ENCODE measurements around the gene OR1Q1. TPM values are rescaled to one million over a fixed set of nuclear protein-coding genes. Genes with fewer than 3 reads are reported as not detected.

OR1Q1 gene
- total and polyA plus RNA-seq, 9 of the 15 experiments (the other 6 are each of a cell fraction or from before 2014, with no cell fraction given), result not detected

DNA sequence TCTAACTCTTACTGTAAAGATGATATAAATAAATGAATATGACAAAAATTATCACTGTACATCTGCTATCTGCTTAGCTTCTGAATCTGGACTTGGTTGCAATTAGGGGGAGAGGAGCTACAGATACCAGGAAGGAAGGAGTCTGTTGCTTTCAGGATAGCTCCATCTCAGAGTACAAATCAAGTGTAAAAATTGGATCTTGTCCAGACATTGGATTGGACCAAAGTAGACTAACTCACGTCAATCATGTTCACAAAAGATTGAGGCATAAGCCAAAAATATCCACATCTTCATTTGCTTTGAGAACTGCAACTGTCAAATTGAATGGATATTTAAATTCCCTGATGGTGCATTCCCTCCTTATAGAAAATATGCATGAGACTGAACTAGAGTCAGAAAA is 8.8 kb upstream of the OR1Q1 start:
- H4K20me1 ChIP-seq (replicated peaks; ENCODE audit: control insufficient read depth, insufficient read depth, low read length), result no peaks in the 10 kb centered on the region
- ChIA-PET CTCF (ENCODE audit: low intra/inter-chr PET ratio) (no interaction called here), POLR2A (no interaction called here)
- no peaks in the 10 kb centered on the region for H3K79me2 ChIP-seq (ENCODE audit: control insufficient read depth, insufficient read depth, low read length)
- FAIRE-seq, result no peak
- H3K9me1 ChIP-seq (ENCODE audit: control insufficient read depth, insufficient read depth, low read length), result no peaks in the 10 kb centered on the region
- H3K4me1 ChIP-seq (replicated peaks in 1 of 2; ENCODE audit: control insufficient read depth in 2 of 2, insufficient read depth in 2 of 2, low read length in 2 of 2), result no peaks in the 10 kb centered on the region
- H3K27me3 ChIP-seq (ENCODE audit: control insufficient read depth in 2 of 2, insufficient read depth in 2 of 2, low read length in 2 of 2), result peaks cover 0 to 6% of the 10 kb centered on the region in 2 experiments; a peak in 3 of 5 replicates
- BruUV-seq (replicated peaks), result no TSS peak
- no peak for ATAC-seq
- TF ChIP-seq, protein P1, sequence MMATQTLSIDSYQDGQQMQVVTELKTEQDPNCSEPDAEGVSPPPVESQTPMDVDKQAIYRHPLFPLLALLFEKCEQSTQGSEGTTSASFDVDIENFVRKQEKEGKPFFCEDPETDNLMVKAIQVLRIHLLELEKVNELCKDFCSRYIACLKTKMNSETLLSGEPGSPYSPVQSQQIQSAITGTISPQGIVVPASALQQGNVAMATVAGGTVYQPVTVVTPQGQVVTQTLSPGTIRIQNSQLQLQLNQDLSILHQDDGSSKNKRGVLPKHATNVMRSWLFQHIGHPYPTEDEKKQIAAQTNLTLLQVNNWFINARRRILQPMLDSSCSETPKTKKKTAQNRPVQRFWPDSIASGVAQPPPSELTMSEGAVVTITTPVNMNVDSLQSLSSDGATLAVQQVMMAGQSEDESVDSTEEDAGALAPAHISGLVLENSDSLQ (IDR thresholded peaks at IDR 0.05), result 0 out of 2 replicates have a peak, but pooled peaks have one; percentile 7
- no peak for TF ChIP-seq PHF20 (IDR thresholded peaks at IDR 0.05; ENCODE audit: partially characterized antibody)
- no peak overlapping the region for H3K9ac ChIP-seq (ENCODE audit: insufficient read depth in 1 of 2, low read depth in 2 of 2, low read length in 2 of 2)
- in situ Hi-C loops (cut with MboI), result no loop called here
- H3K9me3 ChIP-seq (replicated peaks; ENCODE audit: control insufficient read depth, insufficient read depth, low read depth, low read length), result no peaks in the 10 kb centered on the region; the same call in 1 of the 2 replicates
- H3K4me3 ChIP-seq, result no peak overlapping the region
- 0% methylated on average over 1 of the region's 1 CpG for WGBS (ENCODE audit: insufficient coverage, low coverage, missing lambda C conversion rate)
- no peak overlapping the region for H2AFZ ChIP-seq (ENCODE audit: low read depth, low read length)
- intact Hi-C loops (cut with micrococcal nuclease), result loop anchor here (5.0 kb wide), 1 partner anchor 138 kb away; no protein-coding TSS in a partner anchor
- no peak overlapping the region for H3K4me2 ChIP-seq (ENCODE audit: insufficient read depth, low read length)
- no peaks in the 10 kb centered on the region for H3K36me3 ChIP-seq (ENCODE audit: control insufficient read depth, insufficient read depth, low read length)
- H3K27ac ChIP-seq (ENCODE audit: extremely low read depth, low read depth, low read length), result no peak overlapping the region
- no peak for DNase-seq (ENCODE audit: extremely low read depth in 1 of 4, low spot score in 3 of 4)

DNA sequence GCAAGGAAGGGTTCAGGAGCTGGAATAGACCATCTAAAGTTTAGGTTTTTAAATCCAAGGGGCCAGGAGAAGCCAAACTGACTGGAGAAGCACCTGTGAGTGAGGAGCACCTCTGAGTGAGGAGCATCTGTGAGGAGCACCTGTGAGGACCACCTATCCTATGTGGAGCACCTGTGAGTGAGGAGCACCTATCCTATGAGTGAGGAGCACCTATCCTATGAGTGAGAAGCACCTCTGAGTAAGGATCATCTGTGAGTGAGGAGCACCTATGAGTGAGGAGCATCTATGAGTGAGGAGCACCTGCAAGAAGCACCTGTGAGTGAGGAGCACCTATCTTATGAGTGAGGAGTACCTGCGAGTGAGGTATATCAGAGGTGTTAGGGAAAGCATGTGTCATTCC is 8.0 kb upstream of the OR1Q1 start:
- H4K20me1 ChIP-seq (replicated peaks; ENCODE audit: control insufficient read depth, insufficient read depth, low read length), result no peaks in the 10 kb centered on the region
- no peak overlapping the region for H2AFZ ChIP-seq (ENCODE audit: low read depth, low read length)
- no peaks in the 10 kb centered on the region; the same call in 1 of the 2 replicates for H3K9me3 ChIP-seq (replicated peaks; ENCODE audit: control insufficient read depth, insufficient read depth, low read depth, low read length)
- H3K9me1 ChIP-seq (ENCODE audit: control insufficient read depth, insufficient read depth, low read length), result no peaks in the 10 kb centered on the region
- H3K79me2 ChIP-seq (ENCODE audit: control insufficient read depth, insufficient read depth, low read length), result no peaks in the 10 kb centered on the region
- no peak overlapping the region for H3K27ac ChIP-seq (ENCODE audit: extremely low read depth, low read depth, low read length)
- CTCF ChIA-PET (ENCODE audit: low intra/inter-chr PET ratio), result no interaction called here
- peaks cover 0 to 13% of the 10 kb centered on the region in 2 experiments; a peak in 3 of 5 replicates for H3K27me3 ChIP-seq (ENCODE audit: control insufficient read depth in 2 of 2, insufficient read depth in 2 of 2, low read length in 2 of 2)
- no peak for FAIRE-seq
- H3K9ac ChIP-seq (ENCODE audit: insufficient read depth in 1 of 2, low read depth in 2 of 2, low read length in 2 of 2), result no peak overlapping the region
- H3K36me3 ChIP-seq (ENCODE audit: control insufficient read depth, insufficient read depth, low read length), result no peaks in the 10 kb centered on the region
- no peak overlapping the region for H3K4me3 ChIP-seq
- ATAC-seq, result no peak
- no peaks in the 10 kb centered on the region for H3K4me1 ChIP-seq (replicated peaks in 1 of 2; ENCODE audit: control insufficient read depth in 2 of 2, insufficient read depth in 2 of 2, low read length in 2 of 2)
- WGBS (ENCODE audit: insufficient coverage, low coverage, missing lambda C conversion rate), result 0% methylated on average over 1 of the region's 1 CpG
- intact Hi-C loops (cut with micrococcal nuclease) (loop anchor here (5.0 kb wide), 1 partner anchor 139 kb away; no protein-coding TSS in a partner anchor), in situ Hi-C loops (cut with MboI) (no loop called here)
- H3K4me2 ChIP-seq (ENCODE audit: insufficient read depth, low read length), result no peak overlapping the region
- no peak for TF ChIP-seq MYBL2 (IDR thresholded peaks at IDR 0.05; ENCODE audit: low read depth)
- TF ChIP-seq MYBL2 (CRISPR knock-in tag; IDR thresholded peaks at IDR 0.05; ENCODE audit: borderline replicate concordance), result no peak
- no peak for TF ChIP-seq TAL1 (IDR thresholded peaks at IDR 0.05)
- TF ChIP-seq ZNF146 (CRISPR knock-in tag; IDR thresholded peaks at IDR 0.05; ENCODE audit: unreplicated experiment), result no peak
- TF ChIP-seq CREBBP (IDR thresholded peaks at IDR 0.05; ENCODE audit: low read depth, low read length), result no peak
- TF ChIP-seq ZNF263 (CRISPR knock-in tag; IDR thresholded peaks at IDR 0.05; ENCODE audit: borderline replicate concordance), result peak; percentile 86
- DNase-seq (ENCODE audit: extremely low read depth in 1 of 4, low spot score in 3 of 4), result no peak
- POLR2A ChIA-PET, result no interaction called here
- BruUV-seq (replicated peaks), result no TSS peak
